Caki2 (cell line): ENCODE measurements around the gene SURF4. TPM values are rescaled to one million over a fixed set of nuclear protein-coding genes. Genes with fewer than 3 reads are reported as not detected.
"Not testable (repeated sequence)": the region's sequence is repeated elsewhere in the genome, so short reads cannot be mapped to it uniquely, and the experiment has no call there.

ENCODE experiments used
- DNase-seq: peaks from one replicate; pipeline ENCODE4 v3.0.0-alpha.2; 2015; ENCODE audit warnings: low read depth
- in situ Hi-C: cut with HindIII; loops from 2 replicates; pipeline ENCODE4 v1.10.0; 2016; ENCODE audit warnings: low sequenced_read_pairs, low pct_unique_long_range_greater_than_20kb, mixed read lengths
- total RNA-seq: library from RNA; depleted of rRNA; stranded (reverse); fragments of >200 nt; shearing (Covaris generic); gene quantifications from 2 replicates; pipeline ENCODE4 v1.2.3, GENCODE V29; 2014; ENCODE audit warnings: low replicate concordance

SURF4 gene
- total RNA-seq, 1 experiment from 2014 or later, result 370 TPM

- in situ Hi-C loops, result no loop called here
- DNase-seq, result no peak
Measured at GRCh38 chr9:133380734-133381133, 4.9 kb upstream of the SURF4 start.

DNA sequence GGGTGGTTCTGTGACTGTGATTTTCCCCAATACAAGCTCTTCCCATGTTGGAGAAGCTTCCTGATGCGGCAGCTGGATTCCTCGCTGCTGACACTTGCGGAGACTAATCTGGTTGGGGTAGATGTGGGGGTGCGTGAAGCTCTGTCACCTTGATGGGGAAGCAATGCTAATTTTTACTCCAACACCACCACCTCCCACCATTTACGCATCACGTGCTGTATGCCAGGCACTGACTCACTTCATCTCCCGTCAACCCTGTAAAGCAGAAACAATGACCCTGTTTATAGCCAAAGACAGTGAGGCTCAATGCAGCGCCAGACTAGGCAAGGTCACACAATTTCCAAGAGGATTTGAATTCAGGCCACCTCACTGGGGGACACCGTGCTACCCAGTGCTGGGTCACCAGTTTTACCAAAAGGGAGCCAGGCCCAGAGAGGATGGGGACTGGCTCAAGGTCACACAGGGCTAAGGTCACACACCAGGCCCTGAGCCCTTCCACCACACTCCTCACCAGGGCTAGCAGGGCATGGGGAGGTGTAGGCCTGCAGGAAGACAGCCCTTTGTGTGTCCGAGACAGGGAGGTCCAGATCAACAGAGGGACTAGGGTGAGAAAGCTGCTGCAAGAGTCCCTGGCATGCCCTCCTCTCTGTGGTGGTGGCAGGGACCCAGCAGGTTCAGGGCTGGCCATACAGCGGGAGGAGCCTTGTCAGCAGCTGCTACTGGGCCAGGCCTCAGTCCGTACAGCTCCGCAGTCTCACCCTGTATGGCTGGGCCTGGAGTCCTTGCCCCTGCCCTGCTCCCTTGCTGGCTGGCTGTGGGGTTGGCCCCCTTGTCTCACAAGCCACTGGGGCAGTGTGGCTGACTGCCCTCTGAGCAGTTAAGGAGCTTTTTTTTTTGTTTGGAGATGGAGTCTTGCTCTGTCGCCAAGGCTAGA lies 3.6 kb upstream of the SURF4 start:
- in situ Hi-C loops, result loop anchor here (5.0 kb wide), 1 partner anchor 88 kb away; no protein-coding TSS in a partner anchor
- DNase-seq, result no peak

- in situ Hi-C loops, result loop anchor here (5.0 kb wide), 1 partner anchor 89 kb away; no protein-coding TSS in a partner anchor
- no peak for DNase-seq
Measured at GRCh38 chr9:133378408-133378962, 2.6 kb upstream of the SURF4 start.

DNA sequence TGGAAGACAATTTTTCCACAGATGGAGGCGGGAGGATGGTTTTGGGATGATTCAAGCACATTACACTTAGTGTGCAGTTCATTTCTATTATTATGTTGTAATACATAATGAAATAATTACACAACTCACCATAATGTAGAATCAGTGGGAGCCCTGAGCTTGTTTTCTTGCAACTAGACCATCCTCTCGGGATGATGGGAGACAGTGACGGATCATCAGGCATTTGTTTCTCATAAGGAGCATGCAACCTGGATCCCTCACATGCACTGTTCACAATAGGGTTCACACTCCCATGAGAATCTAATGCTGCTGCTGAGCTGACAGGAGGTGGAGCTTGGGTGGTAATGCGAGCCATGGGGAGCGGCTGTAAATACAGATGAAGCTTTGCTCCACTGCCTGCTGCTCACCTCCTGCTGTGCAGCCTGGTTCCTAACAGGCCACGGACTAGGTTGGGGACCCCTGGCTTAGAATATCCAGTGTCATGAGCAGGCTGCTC lies 1.9 kb upstream of the SURF4 start:
- in situ Hi-C loops, result loop anchor here (5.0 kb wide), 1 partner anchor 90 kb away; no protein-coding TSS in a partner anchor

DNA sequence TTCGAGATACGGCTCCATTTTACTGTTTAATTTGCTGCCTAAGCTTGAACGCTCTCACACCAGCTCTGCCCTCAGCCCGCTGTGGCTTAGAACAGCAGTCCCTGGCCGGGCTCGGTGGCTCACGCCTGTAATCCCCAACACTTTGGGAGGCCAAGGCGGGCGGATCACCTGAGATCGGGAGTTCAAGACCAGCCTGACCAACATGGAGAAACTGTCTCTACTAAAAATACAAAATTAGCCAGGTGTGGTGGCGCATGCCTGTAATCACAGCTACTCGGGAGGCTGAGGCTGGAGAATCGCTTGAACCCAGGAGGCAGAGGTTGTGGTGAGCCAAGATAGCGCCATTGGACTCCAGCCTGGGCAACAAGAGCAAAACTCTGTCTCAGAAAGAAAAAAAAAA lies 1.4 kb upstream of the SURF4 start:
- not testable (repeated sequence) for DNase-seq
- in situ Hi-C loops, result loop anchor here (5.0 kb wide), 1 partner anchor 90 kb away; no protein-coding TSS in a partner anchor

More for the DNA sequence above, 1.9 kb upstream of the SURF4 start:
- DNase-seq, result no peak

GRCh38 chr9:133375116-133375723 lies 640 bp downstream of the SURF4 start:
- in situ Hi-C loops, result loop anchor here (5.0 kb wide), 1 partner anchor 92 kb away; no protein-coding TSS in a partner anchor
- DNase-seq, result no peak

DNA sequence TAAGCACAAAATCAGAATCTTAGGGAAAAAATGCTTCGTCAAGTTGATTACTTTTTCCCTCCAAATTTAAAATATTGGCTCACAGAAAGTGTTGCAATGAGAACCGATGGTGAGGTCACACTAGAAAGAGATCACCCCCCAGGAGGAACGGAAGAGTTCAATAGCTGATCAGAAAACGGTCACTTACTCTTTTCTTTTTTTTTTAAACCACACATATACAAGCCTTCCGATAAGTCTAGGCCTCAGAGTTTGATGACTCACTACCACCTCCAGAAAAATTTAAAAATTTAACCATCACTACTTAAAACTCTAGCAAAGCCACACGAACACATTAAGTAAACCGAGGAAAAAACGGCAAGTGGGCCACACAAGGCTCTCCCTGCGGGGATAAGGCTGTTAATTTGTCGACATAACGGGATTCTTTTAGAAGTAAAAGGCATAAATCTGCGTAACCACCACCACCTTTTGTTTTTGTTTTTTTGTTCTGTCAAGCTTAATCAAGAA lies 1.2 kb downstream of the SURF4 start:
- in situ Hi-C loops, result loop anchor here (5.0 kb wide), 1 partner anchor 93 kb away; no protein-coding TSS in a partner anchor
- DNase-seq, result no peak

DNA sequence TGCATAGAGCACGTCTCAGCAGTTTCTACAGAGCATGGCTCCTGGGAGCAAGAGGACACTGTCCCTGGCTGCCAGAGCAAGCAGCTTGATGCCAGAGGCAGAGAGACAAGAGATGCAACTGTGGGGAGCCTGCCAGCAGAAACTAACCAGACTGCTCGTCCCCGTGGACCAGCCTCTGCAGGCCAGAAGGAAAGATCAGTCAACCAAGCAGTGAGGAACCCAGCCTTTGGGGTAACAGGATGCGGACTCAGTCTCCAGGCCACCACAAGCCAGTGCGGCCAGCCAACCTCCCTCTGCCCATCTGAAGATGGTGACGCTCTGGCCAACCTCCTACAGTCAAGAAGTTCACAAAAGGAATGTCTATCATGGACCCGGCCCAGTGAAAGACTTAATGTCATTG lies 3.7 kb downstream of the SURF4 start:
- in situ Hi-C loops, result no loop called here
- DNase-seq, result no peak

- DNase-seq, result no peak
- in situ Hi-C loops, result no loop called here
Measured at GRCh38 chr9:133371261-133371711, 4.6 kb downstream of the SURF4 start.

DNA sequence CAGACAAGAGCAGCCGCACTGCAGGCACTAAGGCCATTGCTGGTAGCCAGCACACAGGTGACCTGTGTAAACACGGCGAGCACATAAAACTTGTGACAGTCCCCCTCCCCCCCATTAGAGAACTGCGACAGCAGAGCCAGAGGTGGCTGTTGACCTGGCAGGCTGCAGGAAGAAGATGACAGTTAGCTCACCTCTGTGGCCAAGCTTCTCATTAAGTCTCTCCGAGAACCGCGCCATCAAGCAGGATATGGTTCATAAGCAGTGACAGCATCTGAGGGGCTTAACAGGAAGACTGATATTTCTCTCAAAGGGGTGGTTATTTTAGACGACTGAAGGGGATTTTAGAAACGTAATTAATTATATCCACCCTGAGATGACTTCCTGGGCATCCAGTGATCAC lies 5.2 kb downstream of the SURF4 start:
- no peak for DNase-seq
- in situ Hi-C loops, result no loop called here

DNA sequence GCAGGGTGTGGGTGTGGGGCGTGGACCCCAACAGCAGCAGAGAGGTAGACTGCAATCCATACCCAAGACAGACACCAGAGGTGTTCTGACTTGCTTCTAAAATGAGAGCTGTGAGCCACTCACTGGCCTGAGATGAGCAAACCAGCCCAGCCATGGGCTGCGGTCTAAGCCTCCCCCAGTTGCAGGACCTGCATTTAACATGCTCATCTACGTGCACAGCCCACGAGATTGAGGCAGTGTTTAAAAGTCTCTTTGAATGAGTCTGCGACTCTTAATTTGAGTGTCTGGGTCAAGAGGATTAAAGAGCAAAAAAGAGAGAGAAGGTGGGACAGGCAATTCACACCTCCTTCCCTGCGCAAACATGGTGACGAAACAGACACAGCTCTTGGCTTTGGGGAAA lies 5.9 kb downstream of the SURF4 start:
- DNase-seq, result no peak
- in situ Hi-C loops, result no loop called here

- in situ Hi-C loops, result no loop called here
- DNase-seq, result no peak
Measured at GRCh38 chr9:133369422-133369821, 6.4 kb downstream of the SURF4 start.

DNA sequence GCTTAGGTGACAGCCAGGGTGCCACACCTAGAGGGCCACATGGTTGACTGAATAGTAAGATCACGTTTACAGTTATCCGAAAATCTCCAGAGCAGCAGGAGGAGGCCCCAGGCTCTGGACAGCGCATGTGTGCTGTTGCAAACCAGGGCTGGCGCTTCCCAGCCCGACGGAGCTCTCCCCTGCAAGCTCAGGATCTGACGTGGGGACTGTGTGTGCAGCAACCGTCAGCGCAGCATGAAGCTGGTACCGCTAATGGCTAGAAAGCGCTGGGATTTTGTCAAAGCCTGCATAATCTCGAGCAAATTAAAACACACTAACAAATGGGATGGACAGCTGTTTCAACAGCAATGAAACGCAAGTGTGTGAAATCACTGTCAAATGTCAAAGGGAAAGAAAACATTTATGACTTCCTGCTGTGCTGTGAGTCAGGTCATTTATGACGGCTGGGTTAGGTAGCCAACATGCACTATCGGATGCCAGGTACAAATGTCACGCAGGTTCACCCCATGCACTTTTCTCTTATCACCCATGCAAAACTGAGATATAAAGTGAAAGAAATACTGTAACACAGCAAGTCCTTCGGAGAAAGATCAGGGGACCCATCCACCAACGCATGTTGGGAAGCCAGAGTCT lies 7.5 kb downstream of the SURF4 start:
- in situ Hi-C loops, result no loop called here
- DNase-seq, result no peak

DNA sequence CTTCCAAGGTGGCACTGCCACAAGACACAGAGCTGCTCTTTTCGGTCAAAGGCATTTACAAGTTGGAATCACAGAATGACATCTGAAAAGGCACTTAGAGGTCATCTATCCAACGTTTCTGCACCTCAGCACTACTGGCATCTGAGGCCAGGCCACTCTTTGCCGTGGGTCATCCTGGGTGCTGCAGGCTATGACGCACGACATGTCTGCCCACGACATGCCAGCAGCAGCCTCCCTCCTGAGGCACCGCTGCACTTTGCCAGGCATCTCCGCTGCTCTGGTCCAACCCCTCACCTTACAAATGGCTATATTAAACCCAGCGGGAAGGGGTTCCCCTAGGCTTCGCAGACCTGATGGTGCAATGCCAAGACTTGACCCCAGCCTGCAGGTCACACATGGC lies 8.1 kb downstream of the SURF4 start:
- DNase-seq, result no peak
- in situ Hi-C loops, result no loop called here

GRCh38 chr9:133367221-133367620 lies 8.6 kb downstream of the SURF4 start:
- DNase-seq, result no peak
- in situ Hi-C loops, result no loop called here

GRCh38 chr9:133366435-133366834 lies 9.4 kb downstream of the SURF4 start:
- in situ Hi-C loops, result no loop called here
- no peak for DNase-seq

GRCh38 chr9:133362359-133363044 lies 13.4 kb downstream of the SURF4 start:
- no peak for DNase-seq
- in situ Hi-C loops, result no loop called here
